Stimulated activated CD4-positive, alpha-beta T cell treated with anti-CD3 and anti-CD28 coated beads, Interleukin-4, amount 100 ng/mL, for 4 hours (primary cell): ENCODE data around the gene MPHOSPH9.

Source experiments
- DNase-seq, 2 experiments: peaks; one replicate each; pipeline ENCODE4 v3.0.0-alpha.2; 2020

MPHOSPH9 gene

GRCh38 chr12:123122626-123123025, 110.3 kb downstream of the MPHOSPH9 start:
- no peak for DNase-seq

DNA sequence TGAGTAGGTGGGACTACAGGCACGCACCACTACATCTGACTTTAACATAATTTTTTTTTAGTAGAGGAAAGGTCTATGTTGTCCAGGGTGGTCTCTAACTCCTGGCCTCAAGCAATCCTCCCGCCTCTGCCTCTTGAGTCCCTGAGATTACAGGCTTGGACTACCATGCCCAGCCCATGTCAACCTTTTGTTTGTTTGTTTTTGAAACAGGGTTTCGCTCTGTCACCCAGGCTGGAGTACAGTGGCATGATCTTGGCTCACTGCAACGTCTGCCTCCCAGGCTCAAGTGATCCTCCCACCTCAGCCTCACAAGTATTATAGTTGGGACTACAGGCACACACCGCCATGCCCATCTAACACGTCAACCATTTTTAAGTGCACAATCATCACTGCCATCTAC, 111.3 kb downstream of the MPHOSPH9 start:
- DNase-seq = no peak

DNA sequence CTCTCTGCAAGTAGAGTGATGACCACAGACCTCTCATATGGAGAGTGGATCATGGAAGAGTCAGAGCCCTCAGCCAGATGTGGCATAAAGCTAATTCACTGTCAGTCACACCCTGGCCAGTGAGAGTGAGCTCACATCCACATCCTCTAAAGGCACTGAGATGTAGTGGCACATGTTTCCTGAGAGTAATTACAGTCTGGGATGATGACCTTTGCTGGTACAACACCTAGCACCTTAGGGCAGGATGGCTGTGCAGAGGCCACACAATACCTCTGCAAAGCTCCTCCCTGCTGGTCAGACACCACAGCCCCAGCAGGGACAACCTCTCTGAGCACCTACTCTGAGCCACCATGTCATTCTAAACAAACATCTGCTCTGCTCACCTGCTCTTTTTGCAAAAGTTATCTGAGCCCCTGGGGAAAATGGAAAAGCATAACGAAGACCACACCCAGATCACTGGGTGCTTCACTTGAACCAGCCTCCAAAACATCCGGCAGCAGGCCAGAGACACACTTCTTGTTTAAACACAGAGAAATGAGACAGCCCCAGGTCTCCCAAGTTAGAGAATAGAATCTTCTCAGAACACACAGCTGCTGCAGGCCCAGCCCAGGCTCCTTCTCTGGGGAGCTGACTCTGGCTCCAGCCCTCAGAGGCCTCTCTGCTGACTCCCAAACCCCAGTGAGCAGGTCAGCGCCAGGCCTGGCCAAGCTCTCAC, 112.3 kb downstream of the MPHOSPH9 start:
- no peak for DNase-seq

DNA sequence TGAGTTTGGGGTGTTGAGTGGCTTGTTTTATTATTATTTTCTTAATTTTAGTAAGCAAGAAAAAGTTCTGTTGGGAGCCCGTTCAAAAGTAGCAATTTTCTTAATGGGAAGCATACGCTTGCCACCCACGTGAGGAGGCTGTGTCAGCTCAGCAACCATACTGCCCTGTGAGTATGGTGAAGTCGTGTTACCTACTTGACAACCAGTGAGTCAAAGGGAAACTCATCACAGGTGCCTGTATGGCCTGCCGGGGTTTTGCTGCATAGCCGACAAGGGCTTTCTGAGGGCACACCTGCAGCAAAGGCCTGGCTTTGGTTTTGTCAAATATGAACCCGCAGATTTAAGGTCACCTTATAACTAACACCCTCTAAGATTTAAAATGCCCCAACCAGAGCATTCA, 113.1 kb downstream of the MPHOSPH9 start:
- peak; percentile 22 to 62 for DNase-seq

DNA sequence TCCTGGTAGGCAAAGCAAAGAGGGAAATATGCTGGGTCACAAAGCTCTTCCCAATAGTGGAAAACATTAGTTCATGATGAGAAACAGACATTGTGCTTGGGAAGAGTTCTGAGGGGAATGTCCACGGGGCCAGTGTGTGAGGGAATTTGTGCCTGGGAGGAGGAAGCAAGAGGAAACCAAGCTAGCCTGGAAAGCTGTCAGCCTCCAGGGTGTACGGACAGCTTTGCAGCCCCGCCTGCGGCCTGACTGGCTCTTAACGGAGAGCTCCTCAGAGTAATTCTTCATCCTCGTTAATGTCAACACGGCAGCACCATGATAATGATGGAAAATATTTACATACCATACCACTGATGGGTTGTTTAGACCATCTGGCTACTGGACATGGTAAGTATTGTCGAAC, 114.4 kb downstream of the MPHOSPH9 start:
- DNase-seq = no peak

DNA sequence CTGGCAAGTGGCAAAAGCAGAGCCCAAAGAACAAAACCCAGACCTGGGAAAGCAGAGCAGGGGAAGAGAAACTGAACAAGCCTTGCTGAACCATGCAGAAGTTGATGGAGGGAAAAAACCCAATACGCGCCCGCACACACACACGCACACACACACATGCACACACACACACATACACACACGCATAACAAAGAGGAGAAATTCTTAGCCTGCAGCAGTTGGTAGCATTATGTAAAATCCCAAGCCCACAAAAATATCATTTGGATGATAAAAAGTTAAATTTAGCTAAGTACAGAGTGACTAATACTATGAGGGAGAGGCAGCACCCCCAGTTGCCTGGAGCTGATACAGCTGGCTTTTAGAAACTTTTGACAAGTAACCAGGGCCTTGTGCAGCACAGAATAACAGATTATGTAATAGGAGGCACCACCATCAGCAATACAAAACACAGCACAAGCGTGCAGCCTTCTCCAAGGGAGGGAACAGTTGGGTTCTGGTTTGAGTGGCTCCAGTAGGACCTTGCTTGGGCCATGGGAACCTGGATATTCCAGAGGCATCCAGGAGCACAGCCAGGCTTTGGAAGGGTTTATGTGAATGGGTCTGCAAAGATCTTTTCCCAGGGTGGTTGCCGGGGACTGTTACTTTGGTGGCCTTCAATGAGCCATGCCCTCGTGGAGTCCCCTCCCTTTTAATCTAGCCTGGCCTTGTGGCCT, 117.4 kb downstream of the MPHOSPH9 start:
- DNase-seq = no peak

- no peak for DNase-seq
Observed at GRCh38 chr12:123114304-123115083, 118.4 kb downstream of the MPHOSPH9 start.

GRCh38 chr12:123113026-123113425, 119.9 kb downstream of the MPHOSPH9 start:
- DNase-seq = no peak

DNA sequence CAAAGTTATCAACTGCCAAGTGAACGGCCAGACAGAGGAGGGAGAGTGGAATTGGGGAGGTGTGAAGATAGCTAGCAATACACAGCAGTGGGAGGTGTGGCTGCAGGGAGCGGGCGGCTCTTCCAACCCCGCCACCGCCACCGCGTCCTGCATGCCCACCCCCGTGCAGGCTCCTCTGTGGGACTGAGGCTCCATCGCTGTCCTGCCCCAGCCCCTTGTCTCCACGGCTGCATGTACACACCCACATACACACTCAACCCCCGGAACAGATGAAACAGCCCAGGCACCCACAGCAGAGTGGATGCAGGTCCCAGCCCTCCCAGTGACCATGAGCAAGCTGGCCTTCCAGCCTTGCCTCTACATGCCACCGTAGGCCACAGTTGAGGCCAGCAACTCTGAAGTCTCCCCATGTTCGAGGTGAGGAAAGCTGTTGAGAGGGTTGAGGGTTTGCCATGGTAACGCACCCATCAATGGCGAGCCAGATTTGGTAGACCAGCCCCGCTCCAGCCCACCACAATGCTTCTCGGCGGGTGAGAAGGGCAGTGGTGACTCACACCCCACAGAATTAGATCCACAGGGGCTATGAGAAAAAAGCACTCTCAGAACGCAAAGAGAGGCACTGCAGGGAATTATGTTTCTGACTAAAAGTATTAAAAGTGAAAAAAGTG, 121.3 kb downstream of the MPHOSPH9 start:
- no peak for DNase-seq

- no peak for DNase-seq
Observed at GRCh38 chr12:123109319-123109772, 123.6 kb downstream of the MPHOSPH9 start.

- DNase-seq = no peak
Observed at GRCh38 chr12:123108682-123109066, 124.3 kb downstream of the MPHOSPH9 start.

- DNase-seq = no peak
Observed at GRCh38 chr12:123107926-123108681, 124.8 kb downstream of the MPHOSPH9 start.

DNA sequence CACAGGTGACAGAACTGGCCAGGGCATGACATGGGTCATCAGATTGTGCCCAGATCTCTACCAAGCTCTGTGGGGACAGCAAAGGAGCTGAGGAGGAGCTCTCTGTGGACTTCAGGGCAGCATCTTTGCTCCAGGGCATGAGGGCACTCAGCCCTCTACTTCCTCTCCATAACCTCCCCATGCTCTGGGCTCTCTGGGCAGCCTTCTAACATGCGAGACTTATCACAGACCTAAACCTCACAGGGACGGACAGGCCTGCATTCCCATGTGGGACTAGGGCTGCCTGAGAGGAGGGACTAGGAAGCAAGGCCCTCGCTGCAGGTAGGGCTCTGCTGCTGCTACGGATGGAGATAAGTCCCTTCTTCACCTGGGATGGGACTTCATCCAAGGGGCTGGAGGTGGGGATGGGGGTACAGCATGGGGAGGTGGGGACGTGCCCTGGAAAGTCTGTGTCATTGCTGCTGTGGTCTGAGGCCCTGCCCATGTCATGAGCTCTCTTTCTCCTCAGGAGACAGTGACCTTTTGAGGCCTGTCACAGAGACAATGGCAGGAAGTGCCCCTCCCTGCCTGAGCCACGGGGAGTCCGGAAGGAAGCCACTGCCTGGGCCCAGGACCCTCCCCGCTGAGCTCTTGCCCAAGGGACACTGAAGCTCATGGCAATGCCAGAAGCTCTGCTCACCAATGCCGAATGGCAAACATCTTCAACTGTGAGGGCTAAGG, 126.1 kb downstream of the MPHOSPH9 start:
- DNase-seq = peak; percentile 23 to 53

- no peak for DNase-seq
Observed at GRCh38 chr12:123105211-123105826, 127.6 kb downstream of the MPHOSPH9 start.

GRCh38 chr12:123104809-123105208, 128.1 kb downstream of the MPHOSPH9 start:
- no peak for DNase-seq
